Liver (tissue), 9 donors: ENCODE measurements around the gene HOXD12. TPM values are rescaled to one million over a fixed set of nuclear protein-coding genes. Genes with fewer than 3 reads are reported as not detected.

Experiments
- DNase-seq: peaks from one replicate; pipeline ENCODE4 v3.0.0-alpha.2; 2017; ENCODE audit warnings: low spot score
- H3K27ac ChIP-seq, 2 donors: one replicate each; pipeline ENCODE4 v1.7.0; 2013; ENCODE audit warnings: inconsistent platforms in 2 of 2, low read length in 2 of 2, control low read depth in 1 of 2, low read depth in 1 of 2, mild to moderate bottlenecking in 1 of 2
- H3K27me3 ChIP-seq, 4 donors: one replicate each; pipeline versions ENCODE4 v1.6.1 to v1.7.0; 2013; ENCODE audit warnings: low read length in 3 of 4, inconsistent platforms in 1 of 4, mild to moderate bottlenecking in 1 of 4, moderate library complexity in 1 of 4; ENCODE audit not compliant: control insufficient read depth in 4 of 4, insufficient read depth in 4 of 4
- H3K36me3 ChIP-seq, 4 donors: one replicate each; pipeline versions ENCODE4 v1.6.1 to v1.7.0; 2013; ENCODE audit warnings: low read length in 3 of 4, mild to moderate bottlenecking in 3 of 4, low read depth in 1 of 4, moderate library complexity in 1 of 4; ENCODE audit not compliant: control insufficient read depth in 4 of 4, insufficient read depth in 3 of 4
- H3K4me1 ChIP-seq, 4 donors: one replicate each; pipeline versions ENCODE4 v1.6.1 to v1.7.0; 2013; ENCODE audit warnings: low read length in 3 of 4, mild to moderate bottlenecking in 3 of 4, moderate library complexity in 1 of 4; ENCODE audit not compliant: control insufficient read depth in 4 of 4, insufficient read depth in 4 of 4
- H3K4me3 ChIP-seq, 3 donors: one replicate each; pipeline versions ENCODE4 v1.6.1 to v1.7.0; 2013; ENCODE audit warnings: low read length in 3 of 3, control low read depth in 1 of 3, low read depth in 1 of 3, mild to moderate bottlenecking in 1 of 3
- H3K9ac ChIP-seq, 2 donors: one replicate each; pipeline ENCODE4 v1.7.0; 2013; ENCODE audit warnings: low read length in 2 of 2, mild to moderate bottlenecking in 2 of 2, moderate library complexity in 2 of 2, control low read depth in 1 of 2, low read depth in 1 of 2
- H3K9me3 ChIP-seq, 4 donors: one replicate each; pipeline versions ENCODE4 v1.6.1 to v1.7.0; 2013; ENCODE audit warnings: low read length in 3 of 4; ENCODE audit not compliant: control insufficient read depth in 4 of 4
- CTCF ChIP-seq: fragments of 150-350 bp; IDR thresholded peaks from 2 replicates; pipeline ENCODE4 v1.5.1; 2017; ENCODE audit warnings: improper control_type of control experiment, low read depth, low read length; ENCODE audit not compliant: missing input control
- EGR1 ChIP-seq, 2 donors: IDR thresholded peaks; 2 replicates each; pipeline ENCODE4 v1.6.1; 2016 to 2018; ENCODE audit warnings: antibody characterized with exemption in 2 of 2, low read depth in 2 of 2
- FOXA2 ChIP-seq: IDR thresholded peaks from 2 replicates; pipeline ENCODE4 v1.6.1; 2016; ENCODE audit warnings: antibody characterized with exemption
- GABPA ChIP-seq, 2 donors: IDR thresholded peaks in 1 of 2; conservative IDR thresholded peaks in 1 of 2; 2 replicates each; pipeline ENCODE4 v1.6.1; 2016; ENCODE audit warnings: antibody characterized with exemption in 2 of 2, mild to moderate bottlenecking in 1 of 2, moderate library complexity in 1 of 2
- HNF4A ChIP-seq, 2 donors: conservative IDR thresholded peaks; 2 replicates each; pipeline ENCODE4 v1.6.1; 2016; ENCODE audit warnings: antibody characterized with exemption in 2 of 2, mild to moderate bottlenecking in 2 of 2
- JUND ChIP-seq, 2 donors: IDR thresholded peaks; 2 replicates each; pipeline ENCODE4 v1.6.1; 2016; ENCODE audit warnings: antibody characterized with exemption in 2 of 2
- NR2F2 ChIP-seq: IDR thresholded peaks from 2 replicates; pipeline ENCODE4 v1.6.1; 2016; ENCODE audit warnings: antibody characterized with exemption
- RAD21 ChIP-seq, 2 donors: IDR thresholded peaks; 2 replicates each; pipeline ENCODE4 v1.6.1; 2016; ENCODE audit warnings: antibody characterized with exemption in 2 of 2, mild to moderate bottlenecking in 2 of 2
- REST ChIP-seq: IDR thresholded peaks from 2 replicates; pipeline ENCODE4 v1.6.1; 2016; ENCODE audit warnings: antibody characterized with exemption, mild to moderate bottlenecking
- RXRA ChIP-seq, 2 donors: IDR thresholded peaks; 2 replicates each; pipeline ENCODE4 v1.6.1; 2017 to 2018; ENCODE audit warnings: antibody characterized with exemption in 2 of 2, mild to moderate bottlenecking in 1 of 2
- SP1 ChIP-seq: IDR thresholded peaks from 2 replicates; pipeline ENCODE4 v1.6.1; 2018; ENCODE audit warnings: antibody characterized with exemption, mild to moderate bottlenecking
- TAF1 ChIP-seq: conservative IDR thresholded peaks from 2 replicates; pipeline ENCODE4 v1.6.1; 2016; ENCODE audit warnings: antibody characterized with exemption, mild to moderate bottlenecking
- YY1 ChIP-seq: IDR thresholded peaks from 2 replicates; pipeline ENCODE4 v1.6.1; 2016; ENCODE audit warnings: antibody characterized with exemption, mild to moderate bottlenecking
- ZBTB33 ChIP-seq: IDR thresholded peaks from 2 replicates; pipeline ENCODE4 v1.6.1; 2016; ENCODE audit warnings: antibody characterized with exemption
- WGBS: extraction: QIAGEN DNeasy Blood & Tissue Kit; methylation state at CpG from one replicate; pipeline ENCODE4 v1.1.7; 2013; 5-methylcytosine and 5-hydroxymethylcytosine counted together
- polyA plus RNA-seq, 2 donors: library from polyadenylated mRNA; stranded (reverse) in 1 of 2; unstranded in 1 of 2; fragments of 200-250 nt in 1 of 2; fragments of >200 nt in 1 of 2; fragmentation: Nextera tagmentation in 1 of 2; extraction: Ambion mirVana in 1 of 2; gene quantifications; one replicate each; pipeline versions ENCODE4 v1.2.1 to v1.2.3, GENCODE V29; 2013 to 2015
- total RNA-seq, 2 donors: library from RNA; depleted of rRNA; stranded (reverse); fragments of >200 nt; gene quantifications; one replicate each; pipeline ENCODE4 v1.2.3, GENCODE V29; 2014
- TF ChIP-seq, protein P1 (sequence below): IDR thresholded peaks from 2 replicates; pipeline ENCODE4 v1.6.1; 2016; ENCODE audit warnings: antibody characterized with exemption
- TF ChIP-seq, protein P2 (sequence below): IDR thresholded peaks from 2 replicates; pipeline ENCODE4 v1.6.1; 2016; ENCODE audit warnings: antibody characterized with exemption
- donor health status: healthy.
- donor health status: healthy.
- donor health status: healthy.
- donor health status: healthy.
- donor health status: healthy.

HOXD12 gene
- total and polyA plus RNA-seq, 4 donors: not detected

GRCh38 chr2:176140513-176141317 is 41.1 kb downstream of the HOXD12 start:
- peak; percentile 71 for DNase-seq
- no peak overlapping the region for H3K27ac ChIP-seq
- WGBS: 8% methylated on average over 48 of the region's 48 CpGs
- no peak overlapping the region for H3K9ac ChIP-seq
- H3K4me3 ChIP-seq: peak overlapping the region in 2 of 3 donors; percentile 52 to 59
- no peaks in the 10 kb centered on the region for H3K9me3 ChIP-seq
- peaks cover 5 to 27% (median 20%) of the 10 kb centered on the region in 4 donors for H3K27me3 ChIP-seq
- H3K4me1 ChIP-seq: peaks cover 7 to 18% (median 13%) of the 10 kb centered on the region in 4 donors
- TF ChIP-seq RXRA (IDR thresholded peaks at IDR 0.05): no peak
- peak; percentile 90 to 94 for TF ChIP-seq RAD21 (IDR thresholded peaks at IDR 0.05)
- TF ChIP-seq YY1: no peak
- TF ChIP-seq TAF1: no peak
- TF ChIP-seq, protein P1, sequence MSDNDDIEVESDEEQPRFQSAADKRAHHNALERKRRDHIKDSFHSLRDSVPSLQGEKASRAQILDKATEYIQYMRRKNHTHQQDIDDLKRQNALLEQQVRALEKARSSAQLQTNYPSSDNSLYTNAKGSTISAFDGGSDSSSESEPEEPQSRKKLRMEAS: no peak
- peak; percentile 72 for TF ChIP-seq CTCF
- TF ChIP-seq JUND (IDR thresholded peaks at IDR 0.05): no peak
- TF ChIP-seq EGR1 (IDR thresholded peaks at IDR 0.05; ENCODE audit: low read depth in 2 of 2): no peak
- TF ChIP-seq, protein P2, sequence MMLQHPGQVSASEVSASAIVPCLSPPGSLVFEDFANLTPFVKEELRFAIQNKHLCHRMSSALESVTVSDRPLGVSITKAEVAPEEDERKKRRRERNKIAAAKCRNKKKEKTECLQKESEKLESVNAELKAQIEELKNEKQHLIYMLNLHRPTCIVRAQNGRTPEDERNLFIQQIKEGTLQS: no peak
- TF ChIP-seq SP1: no peak
- no peak for TF ChIP-seq ZBTB33
- TF ChIP-seq FOXA2: no peak
- TF ChIP-seq GABPA (IDR thresholded peaks at IDR 0.05 in 1 of 2, conservative IDR thresholded peaks at IDR 0.05 in 1 of 2): no peak
- no peaks in the 10 kb centered on the region for H3K36me3 ChIP-seq

- Histone ChIP-seq H3K27ac (no peak overlapping the region), H3K27me3 (peaks cover 5 to 28% (median 23%) of the 10 kb centered on the region in 4 donors), H3K4me3 (no peak overlapping the region), H3K9me3 (no peaks in the 10 kb centered on the region), H3K36me3 (no peaks in the 10 kb centered on the region), H3K9ac (no peak overlapping the region), H3K4me1 (peaks cover 3 to 11% (median 8%) of the 10 kb centered on the region in 4 donors)
- no peak for DNase-seq
- 89% methylated on average over 2 of the region's 2 CpGs for WGBS
- TF ChIP-seq GABPA (IDR thresholded peaks at IDR 0.05 in 1 of 2, conservative IDR thresholded peaks at IDR 0.05 in 1 of 2) (no peak), ZBTB33 (no peak), YY1 (no peak), TAF1 (no peak), CTCF (no peak), RXRA (IDR thresholded peaks at IDR 0.05) (no peak), REST (no peak), NR2F2 (no peak), HNF4A (conservative IDR thresholded peaks at IDR 0.05) (no peak), RAD21 (IDR thresholded peaks at IDR 0.05) (no peak), SP1 (no peak)
- TF ChIP-seq, protein P2: no peak
- TF ChIP-seq, protein P1: no peak
Measured at GRCh38 chr2:176142281-176142680, 42.7 kb downstream of the HOXD12 start.
